HL-60/S4 treated with phorbol 12-myristate 13-acetate at 8.2 ng/mL for 4 days and 3 days (cell line): Measurements from ENCODE around the gene PHB1.

Experiments used
- in situ Hi-C: fragments of 300-500 bp; cut with MboI; formaldehyde crosslinking; loops from 2 replicates; pipeline ENCODE4 v1.15.0; 2022; ENCODE audit warnings: low sequenced_read_pairs

PHB1 gene

GRCh38 chr17:49414622-49415350 is at the start of gene PHB1:
Gene PHB1, minus strand, starts transcription at chr17:49414882. Its CDS starts 1,618 bp downstream, at chr17:49413264.
- in situ Hi-C loops, result loop anchor here (25.0 kb wide), 1 partner anchor 273 kb away; the partner anchor contains the start of gene SPOP

- in situ Hi-C loops, result no loop called here
These were observed 49.4 kb upstream of the PHB1 start for GRCh38 chr17:49464049-49464448.

- in situ Hi-C loops, result no loop called here
These were observed 46.9 kb upstream of the PHB1 start for GRCh38 chr17:49461580-49461979.

- in situ Hi-C loops, result no loop called here
These were observed 45.7 kb upstream of the PHB1 start for GRCh38 chr17:49460401-49460800.

GRCh38 chr17:49459401-49459984 is 44.8 kb upstream of the PHB1 start:
- in situ Hi-C loops, result no loop called here

GRCh38 chr17:49457564-49458535 is 43.2 kb upstream of the PHB1 start:
- in situ Hi-C loops, result no loop called here

GRCh38 chr17:49456183-49456965 is 41.7 kb upstream of the PHB1 start:
- in situ Hi-C loops, result no loop called here

GRCh38 chr17:49455272-49455861 is 40.7 kb upstream of the PHB1 start:
- in situ Hi-C loops, result no loop called here

GRCh38 chr17:49454050-49454449 is 39.4 kb upstream of the PHB1 start:
- in situ Hi-C loops, result no loop called here

- in situ Hi-C loops, result no loop called here
These were observed 38.0 kb upstream of the PHB1 start for GRCh38 chr17:49452661-49453060.

GRCh38 chr17:49452201-49452600 is 37.5 kb upstream of the PHB1 start:
- in situ Hi-C loops, result no loop called here

- in situ Hi-C loops, result no loop called here
These were observed 36.1 kb upstream of the PHB1 start for GRCh38 chr17:49450735-49451134.

- in situ Hi-C loops, result no loop called here
These were observed 35.5 kb upstream of the PHB1 start for GRCh38 chr17:49450181-49450580.

GRCh38 chr17:49447628-49448302 is 33.1 kb upstream of the PHB1 start:
- in situ Hi-C loops, result no loop called here

- in situ Hi-C loops, result no loop called here
These were observed 30.9 kb upstream of the PHB1 start for GRCh38 chr17:49445591-49445990.

- in situ Hi-C loops, result no loop called here
These were observed 29.7 kb upstream of the PHB1 start for GRCh38 chr17:49444384-49444783.

- in situ Hi-C loops, result no loop called here
These were observed 29.2 kb upstream of the PHB1 start for GRCh38 chr17:49443862-49444261.

- in situ Hi-C loops, result no loop called here
These were observed 27.4 kb upstream of the PHB1 start for GRCh38 chr17:49442041-49442440.

- in situ Hi-C loops, result no loop called here
These were observed 26.9 kb upstream of the PHB1 start for GRCh38 chr17:49441578-49441977.

- in situ Hi-C loops, result no loop called here
These were observed 25.9 kb upstream of the PHB1 start for GRCh38 chr17:49440581-49440980.
